Panc1 (cell line): Measurements from ENCODE around the gene NINJ2. TPM values are rescaled to one million over a fixed set of nuclear protein-coding genes. Genes with fewer than 3 reads are reported as not detected.

Experiments
- ATAC-seq: fragments of 200-7000 bp; cut with Tn5 transposase; 2 replicates; pipeline ENCODE4 v1.9.1; 2020; ENCODE audit warnings: mild to moderate bottlenecking, moderate library complexity
- BruUV-seq: library from RNA; stranded (reverse); fragments of 400-500 nt; replicated peaks from 2 replicates; lab custom pipeline; 2021; lab: Mats Ljungman, UMichigan
- CTCF ChIA-PET: fragments of 300-600 bp; sonication (Branson Sonifier 250); formaldehyde crosslinking; loops from one replicate; lab custom pipeline; 2022; ENCODE audit warnings: antibody characterized with exemption; lab: Charles Lee
- POLR2A ChIA-PET: fragments of 300-600 bp; sonication (Branson Sonifier 250); formaldehyde crosslinking; loops from one replicate; lab custom pipeline; 2022; ENCODE audit warnings: antibody characterized with exemption; lab: Charles Lee
- DNase-seq: peaks from one replicate; pipeline ENCODE4 v3.0.0-alpha.2; 2010; ENCODE audit warnings: low read depth, low spot score
- H3K27ac ChIP-seq: 2 replicates; pipeline ENCODE4 v1.5.1; 2011; ENCODE audit warnings: mild to moderate bottlenecking, low read length, inconsistent platforms
- H3K27me3 ChIP-seq: fragments of 200-500 bp; sonication (Bioruptor generic); 2 replicates; pipeline ENCODE4 v1.6.0; 2014; ENCODE audit warnings: low read length, inconsistent platforms; ENCODE audit not compliant: control insufficient read depth, insufficient read depth
- H3K36me3 ChIP-seq: fragments of 200-500 bp; sonication (Bioruptor generic); 2 replicates; pipeline ENCODE4 v1.5.1; 2014; ENCODE audit warnings: inconsistent platforms, mild to moderate bottlenecking, low read length, moderate library complexity; ENCODE audit not compliant: control insufficient read depth, insufficient read depth
- H3K4me1 ChIP-seq: 2 replicates; pipeline ENCODE4 v1.5.1; 2011; ENCODE audit warnings: inconsistent platforms, mild to moderate bottlenecking, low read length, moderate library complexity; ENCODE audit not compliant: control insufficient read depth, insufficient read depth
- H3K4me3 ChIP-seq, 2 experiments: 2 replicates each; pipeline ENCODE4 v1.5.1; 2011 to 2012; ENCODE audit warnings: low read depth in 2 of 2, low read length in 2 of 2, mild to moderate bottlenecking in 2 of 2, inconsistent platforms in 1 of 2, moderate library complexity in 1 of 2
- H3K9me3 ChIP-seq: fragments of 200-500 bp; sonication (Bioruptor generic); 2 replicates; pipeline ENCODE4 v1.5.1; 2014; ENCODE audit warnings: low read depth, mild to moderate bottlenecking, inconsistent platforms, low read length, moderate library complexity; ENCODE audit not compliant: control insufficient read depth, insufficient read depth
- POLR2AphosphoS5 ChIP-seq: IDR thresholded peaks from 2 replicates; pipeline ENCODE4 v1.6.1; 2012; ENCODE audit warnings: mild to moderate bottlenecking, low read depth, low read length, moderate library complexity
- SIN3A ChIP-seq: IDR thresholded peaks from 2 replicates; pipeline ENCODE4 v1.6.1; 2012; ENCODE audit warnings: low read depth, mild to moderate bottlenecking, low read length, moderate library complexity, borderline replicate concordance; ENCODE audit not compliant: insufficient read depth
- TCF7L2 ChIP-seq: IDR thresholded peaks from 2 replicates; pipeline ENCODE4 v1.6.1; 2011; ENCODE audit warnings: mild to moderate bottlenecking, low read depth, low read length, inconsistent platforms
- in situ Hi-C: cut with HindIII; loops from 2 replicates; pipeline ENCODE4 v1.10.0; 2016; ENCODE audit warnings: low sequenced_read_pairs, low pct_unique_long_range_greater_than_20kb
- intact Hi-C: fragments of 100-400 bp; cut with micrococcal nuclease; formaldehyde crosslinking; loops from one replicate; pipeline ENCODE4 v1.10.0; 2022; ENCODE audit not compliant: unreplicated experiment
- total RNA-seq: library from RNA; stranded (reverse); gene quantifications from one replicate; pipeline ENCODE4 v1.2.1, GENCODE V29; 2021; ENCODE audit not compliant: unreplicated experiment
- TF ChIP-seq, protein P1 (sequence below): fragments of 450-650 bp; IDR thresholded peaks from 2 replicates; pipeline ENCODE4 v1.5.1; 2017; ENCODE audit warnings: mild to moderate bottlenecking
- TF ChIP-seq, protein P2 (sequence below), 2 experiments: IDR thresholded peaks; 2 replicates each; pipeline ENCODE4 v1.6.1; 2011 to 2012; ENCODE audit warnings: low read depth in 2 of 2, control low read depth in 1 of 2, low read length in 1 of 2, mild to moderate bottlenecking in 1 of 2, moderate library complexity in 1 of 2; ENCODE audit not compliant: insufficient read depth in 1 of 2

NINJ2 gene
- total RNA-seq, 1 experiment from 2014 or later = 1.9 TPM

DNA sequence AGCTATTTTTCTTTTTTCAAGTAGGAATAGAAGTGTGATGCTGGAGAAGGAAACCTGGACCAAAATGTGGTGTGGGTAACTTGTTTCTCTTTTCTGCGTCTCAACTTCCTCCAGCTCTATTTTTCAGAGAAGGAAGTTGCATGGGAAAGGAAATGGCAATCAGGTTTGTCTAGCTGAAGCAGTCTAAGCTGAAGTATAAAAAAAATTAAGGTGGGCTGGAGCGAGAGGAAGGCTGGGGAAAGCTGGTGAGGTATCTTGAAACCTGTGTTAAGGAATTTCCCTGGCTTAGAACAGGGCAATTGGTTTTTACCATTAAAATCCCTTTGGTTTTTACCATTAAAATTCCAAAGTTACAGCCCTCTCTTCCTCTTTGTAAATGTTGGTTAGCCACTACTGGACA lies 34.2 kb upstream of the NINJ2 start:
- ChIA-PET POLR2A (no interaction called here), CTCF (no interaction called here)
- no peak for DNase-seq

DNA sequence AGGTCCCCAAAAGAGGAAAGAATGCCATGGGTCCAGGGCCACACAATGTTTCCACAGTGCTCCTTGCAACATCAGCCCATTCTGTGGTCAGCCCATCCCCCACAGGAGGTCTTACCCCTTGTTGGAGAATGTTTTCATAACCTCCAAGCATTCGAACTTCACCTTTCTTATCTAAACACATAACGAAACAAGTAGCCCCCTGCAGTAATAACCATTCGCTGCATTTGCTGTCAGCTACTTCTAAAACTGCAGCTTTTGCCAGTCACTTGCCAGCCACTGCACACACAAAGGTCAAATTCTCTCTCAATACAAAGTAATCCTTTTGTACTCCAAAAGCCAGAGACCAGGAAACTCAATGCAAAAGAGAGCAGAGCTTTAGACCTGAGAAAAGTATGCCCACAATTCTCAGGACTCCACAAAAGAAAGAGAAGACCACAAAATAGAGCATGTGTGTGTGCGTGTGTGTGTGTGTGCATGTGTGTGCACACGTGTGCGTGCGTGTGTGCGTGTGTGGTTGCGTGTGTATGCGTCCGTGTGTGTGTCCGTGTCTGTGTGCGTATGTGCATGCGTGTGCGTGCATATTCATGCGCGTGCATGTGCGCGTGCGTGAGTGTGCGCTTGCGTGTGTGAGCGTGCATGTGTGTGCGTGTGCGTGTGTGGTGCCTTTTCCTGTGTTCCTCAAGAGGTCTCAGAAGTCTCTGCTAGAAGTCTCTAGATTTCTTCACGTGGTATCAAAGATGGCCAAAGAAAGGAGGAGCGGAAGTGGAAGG lies 31.7 kb upstream of the NINJ2 start:
- H3K9me3 ChIP-seq = peaks cover 5% of the 10 kb centered on the region; the same call in 1 of the 2 replicates
- no peaks in the 10 kb centered on the region for H3K27me3 ChIP-seq
- TF ChIP-seq, protein P1, sequence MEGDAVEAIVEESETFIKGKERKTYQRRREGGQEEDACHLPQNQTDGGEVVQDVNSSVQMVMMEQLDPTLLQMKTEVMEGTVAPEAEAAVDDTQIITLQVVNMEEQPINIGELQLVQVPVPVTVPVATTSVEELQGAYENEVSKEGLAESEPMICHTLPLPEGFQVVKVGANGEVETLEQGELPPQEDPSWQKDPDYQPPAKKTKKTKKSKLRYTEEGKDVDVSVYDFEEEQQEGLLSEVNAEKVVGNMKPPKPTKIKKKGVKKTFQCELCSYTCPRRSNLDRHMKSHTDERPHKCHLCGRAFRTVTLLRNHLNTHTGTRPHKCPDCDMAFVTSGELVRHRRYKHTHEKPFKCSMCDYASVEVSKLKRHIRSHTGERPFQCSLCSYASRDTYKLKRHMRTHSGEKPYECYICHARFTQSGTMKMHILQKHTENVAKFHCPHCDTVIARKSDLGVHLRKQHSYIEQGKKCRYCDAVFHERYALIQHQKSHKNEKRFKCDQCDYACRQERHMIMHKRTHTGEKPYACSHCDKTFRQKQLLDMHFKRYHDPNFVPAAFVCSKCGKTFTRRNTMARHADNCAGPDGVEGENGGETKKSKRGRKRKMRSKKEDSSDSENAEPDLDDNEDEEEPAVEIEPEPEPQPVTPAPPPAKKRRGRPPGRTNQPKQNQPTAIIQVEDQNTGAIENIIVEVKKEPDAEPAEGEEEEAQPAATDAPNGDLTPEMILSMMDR = no peak
- TF ChIP-seq, protein P2, sequence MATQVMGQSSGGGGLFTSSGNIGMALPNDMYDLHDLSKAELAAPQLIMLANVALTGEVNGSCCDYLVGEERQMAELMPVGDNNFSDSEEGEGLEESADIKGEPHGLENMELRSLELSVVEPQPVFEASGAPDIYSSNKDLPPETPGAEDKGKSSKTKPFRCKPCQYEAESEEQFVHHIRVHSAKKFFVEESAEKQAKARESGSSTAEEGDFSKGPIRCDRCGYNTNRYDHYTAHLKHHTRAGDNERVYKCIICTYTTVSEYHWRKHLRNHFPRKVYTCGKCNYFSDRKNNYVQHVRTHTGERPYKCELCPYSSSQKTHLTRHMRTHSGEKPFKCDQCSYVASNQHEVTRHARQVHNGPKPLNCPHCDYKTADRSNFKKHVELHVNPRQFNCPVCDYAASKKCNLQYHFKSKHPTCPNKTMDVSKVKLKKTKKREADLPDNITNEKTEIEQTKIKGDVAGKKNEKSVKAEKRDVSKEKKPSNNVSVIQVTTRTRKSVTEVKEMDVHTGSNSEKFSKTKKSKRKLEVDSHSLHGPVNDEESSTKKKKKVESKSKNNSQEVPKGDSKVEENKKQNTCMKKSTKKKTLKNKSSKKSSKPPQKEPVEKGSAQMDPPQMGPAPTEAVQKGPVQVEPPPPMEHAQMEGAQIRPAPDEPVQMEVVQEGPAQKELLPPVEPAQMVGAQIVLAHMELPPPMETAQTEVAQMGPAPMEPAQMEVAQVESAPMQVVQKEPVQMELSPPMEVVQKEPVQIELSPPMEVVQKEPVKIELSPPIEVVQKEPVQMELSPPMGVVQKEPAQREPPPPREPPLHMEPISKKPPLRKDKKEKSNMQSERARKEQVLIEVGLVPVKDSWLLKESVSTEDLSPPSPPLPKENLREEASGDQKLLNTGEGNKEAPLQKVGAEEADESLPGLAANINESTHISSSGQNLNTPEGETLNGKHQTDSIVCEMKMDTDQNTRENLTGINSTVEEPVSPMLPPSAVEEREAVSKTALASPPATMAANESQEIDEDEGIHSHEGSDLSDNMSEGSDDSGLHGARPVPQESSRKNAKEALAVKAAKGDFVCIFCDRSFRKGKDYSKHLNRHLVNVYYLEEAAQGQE (IDR thresholded peaks at IDR 0.05; ENCODE audit: insufficient read depth in 1 of 2, low read depth in 2 of 2, low read length in 1 of 2) = no peak
- TF ChIP-seq SIN3A = no peak
- TF ChIP-seq POLR2AphosphoS5 = no peak
- no peak for TF ChIP-seq TCF7L2
- peak overlapping the region; percentile 29; the same call in 1 of the 2 replicates for H3K27ac ChIP-seq
- DNase-seq (no peak), ATAC-seq (no peak)
- H3K4me1 ChIP-seq = peaks cover 9% of the 10 kb centered on the region
- H3K36me3 ChIP-seq = no peaks in the 10 kb centered on the region
- ChIA-PET POLR2A (interaction anchor here (0.6 kb wide), 1 partner anchor 368 kb away, joined by 3 read pairs; no protein-coding TSS in a partner anchor), CTCF (no interaction called here)
- H3K4me3 ChIP-seq = no peak overlapping the region
- BruUV-seq = no TSS peak
- intact Hi-C loops (no loop called here), in situ Hi-C loops (no loop called here)

More for the DNA sequence above, 34.2 kb upstream of the NINJ2 start:
- H3K4me1 ChIP-seq = peaks cover 9% of the 10 kb centered on the region
- in situ Hi-C loops = no loop called here
- no peak for TF ChIP-seq TCF7L2
- TF ChIP-seq SIN3A = no peak
- TF ChIP-seq POLR2AphosphoS5 = no peak
- TF ChIP-seq, protein P2 (IDR thresholded peaks at IDR 0.05; ENCODE audit: insufficient read depth in 1 of 2, low read depth in 2 of 2, low read length in 1 of 2) = no peak
- TF ChIP-seq, protein P1 = no peak
- H3K36me3 ChIP-seq = no peaks in the 10 kb centered on the region
- ATAC-seq = no peak
- no peak overlapping the region for H3K27ac ChIP-seq
- peaks cover 5% of the 10 kb centered on the region; the same call in 1 of the 2 replicates for H3K9me3 ChIP-seq
- no TSS peak for BruUV-seq
- no peaks in the 10 kb centered on the region for H3K27me3 ChIP-seq
- intact Hi-C loops = no loop called here
- no peak overlapping the region for H3K4me3 ChIP-seq
